ENCODE results near the gene WIPF3. TPM values are rescaled to one million over a fixed set of nuclear protein-coding genes. Genes with fewer than 3 reads are reported as not detected.

The WIPF3 gene
- total RNA-seq, 2 experiments from 2014 or later = not detected

- H3K27me3 Mint-ChIP-seq = no peaks in the 10 kb centered on the region
- CTCF ChIA-PET = no interaction called here
Measured at GRCh38 chr7:29965030-29965429, 158.7 kb downstream of the WIPF3 start.

More at GRCh38 chr7:29965030-29965429, 158.7 kb downstream of the WIPF3 start:
- H3K4me3 Mint-ChIP-seq = no peak overlapping the region
- TF ChIP-seq CTCF (IDR thresholded peaks at IDR 0.05) = no peak
- peaks cover 1% of the 10 kb centered on the region for H3K36me3 Mint-ChIP-seq (ENCODE audit: low read depth)
- intact Hi-C loops (cut with micrococcal nuclease) = no loop called here
- no peak overlapping the region for H3K27ac Mint-ChIP-seq
- no peaks in the 10 kb centered on the region for H3K9me3 Mint-ChIP-seq
- ATAC-seq (no peak), DNase-seq (no peak)
- POLR2A ChIA-PET = no interaction called here
- H3K4me1 Mint-ChIP-seq (ENCODE audit: low read depth) = peaks cover 9% of the 10 kb centered on the region

Other genes starting within 250 kb of the WIPF3 start
- not detected for gene PRR15, start 242.7 kb upstream of the WIPF3 start, total RNA-seq
- gene SCRN1, start 183.3 kb downstream of the WIPF3 start, total RNA-seq = 10 to 100 TPM; 10.8 to 14.7 TPM
- gene FKBP14, start 220.2 kb downstream of the WIPF3 start, total RNA-seq = 1 to 10 TPM; 8.8 to 9.0 TPM
- gene PLEKHA8, start 221.9 kb downstream of the WIPF3 start, total RNA-seq = 10 to 100 TPM; 16.8 to 17.1 TPM